HEK293T (cell line): Measurements from ENCODE around the gene GYG2.

Experiments
- BHLHE40 ChIP-seq: fragments of 450-650 bp; IDR thresholded peaks from 2 replicates; pipeline ENCODE4 v1.6.1; 2016; ENCODE audit warnings: mild to moderate bottlenecking, moderate library complexity, borderline replicate concordance
- FOXM1 ChIP-seq: fragments of 450-650 bp; IDR thresholded peaks from 2 replicates; pipeline ENCODE4 v1.6.1; 2017; ENCODE audit warnings: mild to moderate bottlenecking, borderline replicate concordance
- SP1 ChIP-seq: fragments of 450-650 bp; IDR thresholded peaks from 2 replicates; pipeline ENCODE4 v1.6.1; 2017
- SUZ12 ChIP-seq: fragments of 450-650 bp; IDR thresholded peaks from 2 replicates; pipeline ENCODE4 v1.6.1; 2016; ENCODE audit warnings: mild to moderate bottlenecking
- ZNF384 ChIP-seq: fragments of 450-650 bp; IDR thresholded peaks from 2 replicates; pipeline ENCODE4 v1.6.1; 2016

- TF ChIP-seq ZNF384 (no peak), FOXM1 (no peak), BHLHE40 (no peak), SUZ12 (no peak), SP1 (no peak)
Measured at GRCh38 chrX:2840961-2841360, 12.2 kb downstream of the GYG2 start.
